ENCODE measurements around the gene COA8. TPM values are rescaled to one million over a fixed set of nuclear protein-coding genes. Genes with fewer than 3 reads are reported as not detected.
"Not testable (repeated sequence)": the region's sequence is repeated elsewhere in the genome, so short reads cannot be mapped to it uniquely, and the experiment has no call there.

COA8 gene
- total RNA-seq, 1 donor from 2014 or later = 45.1 TPM

GRCh38 chr14:103523575-103523954 is 39.2 kb upstream of the COA8 start:
- Mint-ChIP-seq H3K4me1 (ENCODE audit: low read depth) (peaks cover 47% of the 10 kb centered on the region), H3K36me3 (ENCODE audit: insufficient read depth) (peaks cover 8% of the 10 kb centered on the region), H3K27ac (peak overlapping the region; percentile 90), H3K4me3 (ENCODE audit: low read depth) (peak overlapping the region; percentile 65), H3K27me3 (no peaks in the 10 kb centered on the region), H3K9me3 (ENCODE audit: low read depth) (no peaks in the 10 kb centered on the region)
- TF ChIP-seq, protein P1, sequence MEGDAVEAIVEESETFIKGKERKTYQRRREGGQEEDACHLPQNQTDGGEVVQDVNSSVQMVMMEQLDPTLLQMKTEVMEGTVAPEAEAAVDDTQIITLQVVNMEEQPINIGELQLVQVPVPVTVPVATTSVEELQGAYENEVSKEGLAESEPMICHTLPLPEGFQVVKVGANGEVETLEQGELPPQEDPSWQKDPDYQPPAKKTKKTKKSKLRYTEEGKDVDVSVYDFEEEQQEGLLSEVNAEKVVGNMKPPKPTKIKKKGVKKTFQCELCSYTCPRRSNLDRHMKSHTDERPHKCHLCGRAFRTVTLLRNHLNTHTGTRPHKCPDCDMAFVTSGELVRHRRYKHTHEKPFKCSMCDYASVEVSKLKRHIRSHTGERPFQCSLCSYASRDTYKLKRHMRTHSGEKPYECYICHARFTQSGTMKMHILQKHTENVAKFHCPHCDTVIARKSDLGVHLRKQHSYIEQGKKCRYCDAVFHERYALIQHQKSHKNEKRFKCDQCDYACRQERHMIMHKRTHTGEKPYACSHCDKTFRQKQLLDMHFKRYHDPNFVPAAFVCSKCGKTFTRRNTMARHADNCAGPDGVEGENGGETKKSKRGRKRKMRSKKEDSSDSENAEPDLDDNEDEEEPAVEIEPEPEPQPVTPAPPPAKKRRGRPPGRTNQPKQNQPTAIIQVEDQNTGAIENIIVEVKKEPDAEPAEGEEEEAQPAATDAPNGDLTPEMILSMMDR (IDR thresholded peaks at IDR 0.05; ENCODE audit: unreplicated experiment) = no peak
- DNase-seq (ENCODE audit: low spot score, unreplicated experiment) = no peak

- Mint-ChIP-seq H3K27me3 (no peaks in the 10 kb centered on the region), H3K27ac (peak overlapping the region; percentile 95), H3K4me1 (ENCODE audit: low read depth) (peaks cover 47% of the 10 kb centered on the region), H3K4me3 (ENCODE audit: low read depth) (peak overlapping the region; percentile 65), H3K36me3 (ENCODE audit: insufficient read depth) (peaks cover 6% of the 10 kb centered on the region), H3K9me3 (ENCODE audit: low read depth) (no peaks in the 10 kb centered on the region)
- TF ChIP-seq, protein P1 (IDR thresholded peaks at IDR 0.05; ENCODE audit: unreplicated experiment) = peak; percentile 15
- no peak for DNase-seq (ENCODE audit: low spot score, unreplicated experiment)
These were observed 38.5 kb upstream of the COA8 start for GRCh38 chr14:103524002-103524935.

DNA sequence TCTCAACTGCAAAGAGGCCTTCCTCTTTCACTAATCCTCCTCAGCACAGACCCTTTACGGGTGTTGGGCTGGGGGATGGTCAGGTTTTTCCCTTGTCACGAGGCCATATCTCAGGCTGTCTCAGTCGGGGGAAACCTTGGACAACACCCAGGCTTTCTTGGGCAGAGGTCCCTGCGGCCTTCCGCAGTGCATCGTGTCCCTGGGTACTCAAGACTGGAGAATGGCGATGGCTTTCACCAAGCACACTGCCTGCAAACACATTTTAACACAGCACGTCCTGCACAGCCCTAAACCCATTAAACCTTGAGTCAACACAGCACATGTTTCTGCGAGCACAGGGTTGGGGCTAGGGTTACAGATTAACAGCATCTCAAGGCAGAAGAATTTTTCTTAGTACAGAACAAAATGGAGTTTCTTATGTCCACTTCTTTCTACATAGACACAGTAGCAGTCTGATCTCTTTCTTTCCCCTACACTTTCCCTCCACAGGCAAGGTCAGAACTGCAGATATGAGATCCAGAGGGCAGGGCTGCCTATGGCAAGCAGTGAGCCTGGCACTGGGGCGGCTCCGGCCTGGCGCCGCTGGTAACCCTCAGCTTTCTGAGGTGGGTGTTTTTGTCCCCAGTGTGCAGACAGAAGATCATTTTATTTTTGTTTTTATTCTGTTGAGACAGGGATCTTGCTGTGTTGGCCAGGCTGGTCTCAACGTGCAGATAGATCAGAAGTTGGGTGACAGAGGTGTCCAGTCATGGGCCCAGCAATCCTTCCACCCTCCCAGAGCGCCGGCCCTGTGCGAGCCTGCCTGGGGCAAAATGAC is 37.1 kb upstream of the COA8 start:
- DNase-seq (ENCODE audit: low spot score, unreplicated experiment); H3K27me3 Mint-ChIP-seq; H3K9me3 Mint-ChIP-seq (ENCODE audit: low read depth); H3K36me3 Mint-ChIP-seq (ENCODE audit: insufficient read depth): not testable (repeated sequence)
- Mint-ChIP-seq H3K27ac (peak overlapping the region; percentile 95), H3K4me3 (ENCODE audit: low read depth) (peak overlapping the region; percentile 62), H3K4me1 (ENCODE audit: low read depth) (peaks cover 49% of the 10 kb centered on the region)

GRCh38 chr14:103526247-103526913 is 36.4 kb upstream of the COA8 start:
- Mint-ChIP-seq H3K4me3 (ENCODE audit: low read depth) (peak overlapping the region; percentile 62), H3K27ac (peak overlapping the region; percentile 95), H3K36me3 (ENCODE audit: insufficient read depth) (no peaks in the 10 kb centered on the region), H3K4me1 (ENCODE audit: low read depth) (peaks cover 49% of the 10 kb centered on the region), H3K27me3 (no peaks in the 10 kb centered on the region), H3K9me3 (ENCODE audit: low read depth) (no peaks in the 10 kb centered on the region)
- TF ChIP-seq, protein P1 (IDR thresholded peaks at IDR 0.05; ENCODE audit: unreplicated experiment) = no peak
- no peak for DNase-seq (ENCODE audit: low spot score, unreplicated experiment)

DNA sequence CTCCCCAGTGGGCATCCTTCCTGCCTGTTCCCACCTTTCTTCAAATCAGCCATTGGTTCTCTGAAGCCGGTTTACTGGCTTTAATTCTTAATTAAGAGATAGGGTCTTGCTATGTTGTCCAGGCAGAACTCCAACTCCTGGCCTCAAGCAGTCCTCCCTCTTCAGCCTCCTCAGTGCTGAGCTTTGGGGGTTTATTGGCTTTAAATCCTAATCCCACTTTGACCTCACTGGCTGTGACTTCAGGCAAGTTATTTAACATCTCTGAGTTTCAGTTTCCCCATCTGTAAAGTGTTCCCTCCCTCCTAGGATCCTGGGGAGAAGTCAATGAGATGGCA is 35.9 kb upstream of the COA8 start:
- no peak overlapping the region for H3K27ac Mint-ChIP-seq
- H3K27me3 Mint-ChIP-seq = no peaks in the 10 kb centered on the region

More for the DNA sequence above, 35.9 kb upstream of the COA8 start:
- TF ChIP-seq, protein P1 (IDR thresholded peaks at IDR 0.05; ENCODE audit: unreplicated experiment) = no peak
- Mint-ChIP-seq H3K9me3 (ENCODE audit: low read depth) (no peaks in the 10 kb centered on the region), H3K4me1 (ENCODE audit: low read depth) (peaks cover 49% of the 10 kb centered on the region), H3K36me3 (ENCODE audit: insufficient read depth) (no peaks in the 10 kb centered on the region), H3K4me3 (ENCODE audit: low read depth) (no peak overlapping the region)
- DNase-seq (ENCODE audit: low spot score, unreplicated experiment) = no peak
